GM19240 (cell line): ENCODE data around the gene SRRM5.
A peak's percentile ranks its signal among the peaks of the same experiment; 100 is the strongest.
"Not testable (repeated sequence)": the region's sequence is repeated elsewhere in the genome, so short reads cannot be mapped to it uniquely, and the experiment has no call there.

ENCODE experiments used
- DNase-seq: peaks from one replicate; pipeline ENCODE4 v3.0.0; 2011; ENCODE audit warnings: low spot score; ENCODE audit not compliant: insufficient read length

Gene SRRM5

GRCh38 chr19:43591904-43592772 lies 19.8 kb upstream of the SRRM5 start:
- no peak for DNase-seq

GRCh38 chr19:43592800-43593350 lies 19.0 kb upstream of the SRRM5 start:
- no peak for DNase-seq

GRCh38 chr19:43594081-43594697 lies 17.7 kb upstream of the SRRM5 start:
- no peak for DNase-seq

- DNase-seq = peak; percentile 56
Observed at GRCh38 chr19:43594710-43595604, 16.9 kb upstream of the SRRM5 start.

- DNase-seq = no peak
Observed at GRCh38 chr19:43595605-43595998, 16.3 kb upstream of the SRRM5 start.

GRCh38 chr19:43595999-43596841 lies 15.7 kb upstream of the SRRM5 start, which contains the start of the genes IRGQ and ZNF576:
Gene IRGQ (minus strand): TSS chr19:43596134. CDS start chr19:43595338, 796 bp downstream.
Gene ZNF576 (plus strand): TSS chr19:43596595. CDS start chr19:43597109, 514 bp downstream.
- DNase-seq = peak; percentile 96

GRCh38 chr19:43596842-43597461 lies 14.9 kb upstream of the SRRM5 start:
- DNase-seq = no peak

GRCh38 chr19:43597876-43598275 lies 14.0 kb upstream of the SRRM5 start:
- no peak for DNase-seq

- DNase-seq = no peak
Observed at GRCh38 chr19:43598445-43599240, 13.2 kb upstream of the SRRM5 start.

- DNase-seq = no peak
Observed at GRCh38 chr19:43599635-43600295, 12.1 kb upstream of the SRRM5 start.

- DNase-seq = not testable (repeated sequence)
Observed at GRCh38 chr19:43600326-43600725, 11.6 kb upstream of the SRRM5 start.

- DNase-seq = no peak
Observed at GRCh38 chr19:43605875-43606568, 5.9 kb upstream of the SRRM5 start.

GRCh38 chr19:43606569-43607229 lies 5.2 kb upstream of the SRRM5 start:
- DNase-seq = no peak

- DNase-seq = no peak
Observed at GRCh38 chr19:43607238-43608205, 4.4 kb upstream of the SRRM5 start.

- DNase-seq = no peak
Observed at GRCh38 chr19:43609872-43610271, 2.0 kb upstream of the SRRM5 start.

GRCh38 chr19:43610493-43610892 lies 1.4 kb upstream of the SRRM5 start:
- no peak for DNase-seq
